ENCODE measurements around the gene C1GALT1. TPM values are rescaled to one million over a fixed set of nuclear protein-coding genes. Genes with fewer than 3 reads are reported as not detected.
"Not testable (repeated sequence)": the region's sequence is repeated elsewhere in the genome, so short reads cannot be mapped to it uniquely, and the experiment has no call there.

C1GALT1 gene
- total and polyA plus RNA-seq, 3 donors from 2014 or later: 9.1 to 20.4 (median 17.9) TPM

GRCh38 chr7:7237978-7238267 lies 55.6 kb downstream of the C1GALT1 start:
- H3K27ac ChIP-seq: no peak overlapping the region
- intact Hi-C loops (cut with DNase I; ENCODE audit: low total_unique reads): no loop called here
- WGBS, 2 donors: 55 to 70% methylated on average over 1 of the region's 1 CpG

GRCh38 chr7:7239346-7239745 lies 57.0 kb downstream of the C1GALT1 start:
- Histone ChIP-seq H3K36me3 (ENCODE audit: low read depth, missing control alignments) (no peaks in the 10 kb centered on the region), H3K4me3 (no peak overlapping the region), H3K4me1 (no peaks in the 10 kb centered on the region), H3K9me3 (no peaks in the 10 kb centered on the region), H3K27me3 (no peaks in the 10 kb centered on the region), H3K27ac (no peak overlapping the region)
- WGBS, 2 donors: 93 to 94% methylated on average over 1 of the region's 1 CpG
- no peak for DNase-seq
- intact Hi-C loops (cut with DNase I; ENCODE audit: low total_unique reads): no loop called here
- TF ChIP-seq POLR2A (IDR thresholded peaks at IDR 0.05): no peak
- TF ChIP-seq CTCF (IDR thresholded peaks at IDR 0.05): no peak

More at GRCh38 chr7:7237978-7238267, 55.6 kb downstream of the C1GALT1 start:
- Histone ChIP-seq H3K36me3 (ENCODE audit: low read depth, missing control alignments) (no peaks in the 10 kb centered on the region), H3K4me1 (no peaks in the 10 kb centered on the region), H3K27me3 (no peaks in the 10 kb centered on the region), H3K9me3 (no peaks in the 10 kb centered on the region), H3K4me3 (no peak overlapping the region)
- TF ChIP-seq CTCF (IDR thresholded peaks at IDR 0.05) (no peak), POLR2A (IDR thresholded peaks at IDR 0.05) (no peak)
- no peak for DNase-seq

- intact Hi-C loops (cut with DNase I; ENCODE audit: low total_unique reads): no loop called here
- H3K27me3 ChIP-seq: no peaks in the 10 kb centered on the region
- no peak for DNase-seq
- H3K9me3 ChIP-seq: no peaks in the 10 kb centered on the region
- 71 to 82% methylated on average over 3 of the region's 3 CpGs for WGBS, 2 donors
- H3K4me1 ChIP-seq: no peaks in the 10 kb centered on the region
- no peak overlapping the region for H3K27ac ChIP-seq
- TF ChIP-seq POLR2A (IDR thresholded peaks at IDR 0.05) (no peak), CTCF (IDR thresholded peaks at IDR 0.05) (no peak)
- H3K4me3 ChIP-seq: no peak overlapping the region
- H3K36me3 ChIP-seq (ENCODE audit: low read depth, missing control alignments): no peaks in the 10 kb centered on the region
Measured at GRCh38 chr7:7242899-7243298, 60.6 kb downstream of the C1GALT1 start.

- H3K27me3 ChIP-seq; H3K27ac ChIP-seq; H3K36me3 ChIP-seq (ENCODE audit: low read depth, missing control alignments); H3K4me3 ChIP-seq; intact Hi-C loops (cut with DNase I; ENCODE audit: low total_unique reads); DNase-seq; H3K9me3 ChIP-seq; H3K4me1 ChIP-seq: not testable (repeated sequence)
- 95 to 98% methylated on average over 13 of the region's 13 CpGs for WGBS, 2 donors
Measured at GRCh38 chr7:7245233-7245632, 62.9 kb downstream of the C1GALT1 start.

- H3K4me1 ChIP-seq: no peaks in the 10 kb centered on the region
- intact Hi-C loops (cut with DNase I; ENCODE audit: low total_unique reads): no loop called here
- no peak for TF ChIP-seq CTCF (IDR thresholded peaks at IDR 0.05)
- no peak for TF ChIP-seq POLR2A (IDR thresholded peaks at IDR 0.05)
- H3K27ac ChIP-seq: no peak overlapping the region
- no peaks in the 10 kb centered on the region for H3K36me3 ChIP-seq (ENCODE audit: low read depth, missing control alignments)
- WGBS, 2 donors: 91 to 96% methylated on average over 3 of the region's 3 CpGs
- H3K9me3 ChIP-seq: no peaks in the 10 kb centered on the region
- no peak for DNase-seq
- H3K4me3 ChIP-seq: no peak overlapping the region
- no peaks in the 10 kb centered on the region for H3K27me3 ChIP-seq
Measured at GRCh38 chr7:7246223-7246622, 63.9 kb downstream of the C1GALT1 start.
